ENCODE measurements around the gene CES4A.
A peak's percentile ranks its signal among the peaks of the same experiment; 100 is the strongest.
"Not testable (repeated sequence)": the region's sequence is repeated elsewhere in the genome, so short reads cannot be mapped to it uniquely, and the experiment has no call there.

The CES4A gene

DNA sequence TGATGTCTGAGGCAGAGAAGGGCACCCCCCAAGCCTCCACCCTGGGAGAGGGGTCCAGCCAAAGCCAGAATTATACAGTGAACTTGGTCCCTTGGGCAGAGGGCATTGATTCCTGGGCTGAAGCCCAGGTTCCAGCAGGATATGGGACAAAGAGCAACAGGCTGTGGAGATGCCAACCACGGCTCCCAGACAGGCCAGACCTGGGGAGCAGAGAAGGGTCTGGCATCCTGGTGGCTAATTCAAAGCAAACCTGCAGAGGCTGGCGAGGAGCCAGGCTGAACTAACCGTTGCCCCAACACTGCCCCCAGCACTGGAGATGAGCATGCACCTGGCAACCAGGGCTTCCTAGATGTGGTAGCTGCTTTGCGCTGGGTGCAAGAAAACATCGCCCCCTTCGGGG is 24.3 kb upstream of the CES4A start:
- H3K27me3 ChIP-seq (ENCODE audit: low read depth): no peaks in the 10 kb centered on the region
- H3K4me1 ChIP-seq: peaks cover 3% of the 10 kb centered on the region; the same call in 1 of the 2 replicates
- no peaks in the 10 kb centered on the region for H3K9me3 ChIP-seq
- no peak overlapping the region for H3K4me3 ChIP-seq
- DNase-seq (ENCODE audit: low spot score in 2 of 2): no peak
- H3K36me3 ChIP-seq (replicated peaks): no peaks in the 10 kb centered on the region
- in situ Hi-C loops (cut with MboI; ENCODE audit: low sequenced_read_pairs): no loop called here

DNA sequence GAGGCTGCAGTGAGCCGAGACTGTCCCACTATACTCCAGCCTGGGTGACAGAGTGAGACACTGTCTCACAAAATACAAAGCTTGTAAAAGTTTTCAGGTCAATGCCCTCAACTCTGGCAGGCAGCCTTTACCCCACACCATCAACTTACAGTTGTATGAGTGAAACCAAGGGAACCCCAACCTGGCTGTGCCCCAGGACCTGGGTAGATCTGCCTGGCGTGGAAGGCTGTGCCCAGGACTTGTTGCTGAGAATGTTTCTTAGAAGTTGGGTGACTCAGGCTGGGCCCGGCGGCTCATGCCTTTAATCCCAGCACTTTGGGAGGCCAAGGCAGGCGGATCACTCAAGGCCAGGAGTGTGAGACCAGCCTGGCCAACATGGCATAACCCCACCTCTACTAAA is 19.5 kb upstream of the CES4A start:
- Histone ChIP-seq H3K9me3 (no peaks in the 10 kb centered on the region), H3K27me3 (ENCODE audit: low read depth) (no peaks in the 10 kb centered on the region), H3K4me1 (no peaks in the 10 kb centered on the region), H3K4me3 (no peak overlapping the region), H3K36me3 (replicated peaks) (no peaks in the 10 kb centered on the region)
- no peak for DNase-seq (ENCODE audit: low spot score in 2 of 2)
- in situ Hi-C loops (cut with MboI; ENCODE audit: low sequenced_read_pairs): no loop called here

DNA sequence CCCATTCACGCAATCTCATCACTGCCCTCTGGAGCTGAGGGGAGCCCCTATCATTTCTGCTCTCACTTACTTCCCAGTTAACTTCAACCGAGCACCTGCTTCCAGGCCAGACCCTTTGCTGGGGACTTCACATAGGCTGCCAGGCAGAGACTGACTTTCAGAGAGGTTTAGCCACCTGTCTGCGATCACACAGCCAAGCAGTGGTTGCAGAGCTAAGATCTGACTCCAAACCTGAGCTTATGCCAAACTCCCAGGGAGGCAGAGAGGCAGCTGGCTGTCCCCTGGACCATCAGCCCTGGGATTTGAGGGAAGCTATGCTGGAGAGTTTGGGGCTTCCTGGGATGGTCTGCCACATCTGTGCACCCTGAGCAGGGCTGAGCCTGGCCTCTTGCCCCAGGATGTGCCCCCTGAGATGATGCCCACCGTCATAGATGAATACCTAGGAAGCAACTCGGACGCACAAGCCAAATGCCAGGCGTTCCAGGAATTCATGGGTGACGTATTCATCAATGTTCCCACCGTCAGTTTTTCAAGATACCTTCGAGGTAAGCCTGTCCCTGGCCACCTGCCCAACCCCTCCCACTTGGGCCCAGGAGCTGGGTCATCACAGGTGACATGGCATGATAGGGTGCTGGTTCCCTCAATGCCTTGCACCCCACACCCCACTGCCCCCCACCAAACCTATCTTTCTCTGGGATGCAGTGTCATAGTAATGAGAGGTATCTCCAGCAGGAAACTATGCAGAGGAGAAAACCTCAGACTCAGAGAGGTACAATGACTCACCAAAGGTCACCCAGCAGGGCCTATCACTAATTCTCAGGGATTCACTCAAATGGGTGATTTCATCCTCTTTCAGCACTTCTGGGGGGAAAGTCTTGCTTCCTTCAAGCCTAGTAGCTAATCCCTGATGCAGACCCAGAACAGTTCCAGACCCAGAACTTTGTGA is 17.3 kb upstream of the CES4A start:
- in situ Hi-C loops (cut with MboI; ENCODE audit: low sequenced_read_pairs): loop anchor here (10.0 kb wide), 2 partner anchors 184 to 494 kb away; partner anchors contain the start of genes B3GNT9, FBXL8 and TRADD
- H3K9me3 ChIP-seq: no peaks in the 10 kb centered on the region
- H3K36me3 ChIP-seq (replicated peaks): no peaks in the 10 kb centered on the region
- no peak overlapping the region for H3K4me3 ChIP-seq
- H3K4me1 ChIP-seq: peaks cover 8% of the 10 kb centered on the region
- no peak for DNase-seq (ENCODE audit: low spot score in 2 of 2)
- no peaks in the 10 kb centered on the region for H3K27me3 ChIP-seq (ENCODE audit: low read depth)

DNA sequence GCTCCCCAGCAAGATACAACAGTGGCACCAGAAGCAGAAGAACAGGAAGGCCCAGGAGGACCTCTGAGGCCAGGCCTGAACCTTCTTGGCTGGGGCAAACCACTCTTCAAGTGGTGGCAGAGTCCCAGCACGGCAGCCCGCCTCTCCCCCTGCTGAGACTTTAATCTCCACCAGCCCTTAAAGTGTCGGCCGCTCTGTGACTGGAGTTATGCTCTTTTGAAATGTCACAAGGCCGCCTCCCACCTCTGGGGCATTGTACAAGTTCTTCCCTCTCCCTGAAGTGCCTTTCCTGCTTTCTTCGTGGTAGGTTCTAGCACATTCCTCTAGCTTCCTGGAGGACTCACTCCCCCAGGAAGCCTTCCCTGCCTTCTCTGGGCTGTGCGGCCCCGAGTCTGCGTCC is 15.4 kb upstream of the CES4A start:
- H3K36me3 ChIP-seq (replicated peaks): no peaks in the 10 kb centered on the region
- in situ Hi-C loops (cut with MboI; ENCODE audit: low sequenced_read_pairs): loop anchor here (10.0 kb wide), 2 partner anchors 182 to 492 kb away; partner anchors contain the start of genes B3GNT9, FBXL8 and TRADD
- no peak overlapping the region for H3K4me3 ChIP-seq
- H3K9me3 ChIP-seq: no peaks in the 10 kb centered on the region
- H3K4me1 ChIP-seq: peaks cover 8% of the 10 kb centered on the region
- no peaks in the 10 kb centered on the region for H3K27me3 ChIP-seq (ENCODE audit: low read depth)
- peak in 1 of 2 experiments; percentile 36 for DNase-seq (ENCODE audit: low spot score in 2 of 2)

DNA sequence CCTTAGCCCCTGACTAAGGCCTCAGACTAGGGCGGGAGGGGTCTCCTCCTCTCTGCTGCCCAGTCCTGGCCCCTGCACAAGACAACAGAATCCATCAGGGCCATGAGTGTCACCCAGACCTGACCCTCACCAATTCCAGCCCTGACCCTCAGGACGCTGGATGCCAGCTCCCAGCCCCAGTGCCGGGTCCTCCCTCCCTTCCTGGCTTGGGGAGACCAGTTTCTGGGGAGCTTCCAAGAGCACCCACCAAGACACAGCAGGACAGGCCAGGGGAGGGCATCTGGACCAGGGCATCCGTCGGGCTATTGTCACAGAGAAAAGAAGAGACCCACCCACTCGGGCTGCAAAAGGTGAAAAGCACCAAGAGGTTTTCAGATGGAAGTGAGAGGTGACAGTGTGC is 14.7 kb upstream of the CES4A start:
- Histone ChIP-seq H3K4me3 (no peak overlapping the region), H3K9me3 (no peaks in the 10 kb centered on the region), H3K4me1 (peaks cover 8% of the 10 kb centered on the region), H3K36me3 (replicated peaks) (no peaks in the 10 kb centered on the region), H3K27me3 (ENCODE audit: low read depth) (no peaks in the 10 kb centered on the region)
- no peak for DNase-seq (ENCODE audit: low spot score in 2 of 2)
- in situ Hi-C loops (cut with MboI; ENCODE audit: low sequenced_read_pairs): loop anchor here (10.0 kb wide), 2 partner anchors 181 to 491 kb away; partner anchors contain the start of genes B3GNT9, FBXL8 and TRADD

DNA sequence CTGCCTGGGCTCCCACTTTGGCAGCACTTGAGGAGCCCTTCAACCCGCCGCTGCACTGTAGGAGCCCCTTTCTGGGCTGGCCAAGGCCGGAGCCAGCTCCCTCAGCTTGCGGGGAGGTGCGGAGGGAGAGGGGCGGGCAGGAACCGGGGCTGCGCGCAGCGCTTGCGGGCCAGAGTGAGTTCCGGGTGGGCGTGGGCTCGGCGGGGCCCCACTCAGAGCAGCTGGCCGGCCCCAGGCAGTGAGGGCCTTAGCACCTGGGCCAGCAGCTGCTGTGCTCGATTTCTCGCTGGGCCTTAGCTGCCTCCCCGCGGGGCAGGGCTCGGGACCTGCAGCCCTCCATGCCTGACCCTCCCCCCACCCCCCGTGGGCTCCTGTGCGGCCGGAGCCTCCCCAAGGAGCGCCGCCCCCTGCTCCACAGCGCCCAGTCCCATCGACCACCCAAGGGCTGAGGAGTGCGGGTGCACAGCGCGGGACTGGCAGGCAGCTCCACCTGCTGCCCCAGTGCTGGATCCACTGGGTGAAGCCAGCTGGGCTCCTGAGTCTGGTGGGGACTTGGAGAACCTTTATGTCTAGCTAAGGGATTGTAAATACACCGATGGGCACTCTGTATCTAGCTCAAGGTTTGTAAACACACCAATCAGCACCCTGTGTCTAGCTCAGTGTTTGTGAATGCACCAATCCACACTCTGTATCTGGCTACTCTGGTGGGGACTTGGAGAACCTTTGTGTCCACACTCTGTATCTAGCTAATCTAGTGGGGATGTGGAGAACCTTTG is 14.0 kb upstream of the CES4A start:
- not testable (repeated sequence) for H3K36me3 ChIP-seq (replicated peaks); DNase-seq (ENCODE audit: low spot score in 2 of 2)
- in situ Hi-C loops (cut with MboI; ENCODE audit: low sequenced_read_pairs): loop anchor here (10.0 kb wide), 2 partner anchors 180 to 490 kb away; partner anchors contain the start of genes B3GNT9, FBXL8 and TRADD

DNA sequence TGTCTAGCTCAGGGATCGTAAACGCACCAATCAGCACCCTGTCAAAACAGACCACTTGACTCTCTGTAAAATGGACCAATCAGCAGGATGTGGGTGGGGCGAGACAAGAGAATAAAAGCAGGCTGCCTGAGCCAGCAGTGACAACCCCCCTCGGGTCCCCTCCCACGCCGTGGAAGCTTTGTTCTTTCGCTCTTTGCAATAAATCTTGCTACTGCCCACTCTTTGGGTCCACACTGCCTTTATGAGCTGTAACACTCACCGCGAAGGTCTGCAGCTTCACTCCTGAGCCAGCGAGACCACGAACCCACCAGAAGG is 13.5 kb upstream of the CES4A start:
- not testable (repeated sequence) for H3K4me1 ChIP-seq; H3K36me3 ChIP-seq (replicated peaks); H3K9me3 ChIP-seq; H3K27me3 ChIP-seq (ENCODE audit: low read depth); H3K4me3 ChIP-seq
- DNase-seq (ENCODE audit: low spot score in 2 of 2): peak in 1 of 2 experiments; percentile 73
- in situ Hi-C loops (cut with MboI; ENCODE audit: low sequenced_read_pairs): loop anchor here (10.0 kb wide), 2 partner anchors 180 to 490 kb away; partner anchors contain the start of genes B3GNT9, FBXL8 and TRADD

More for the DNA sequence above, 14.0 kb upstream of the CES4A start:
- not testable (repeated sequence) for H3K9me3 ChIP-seq; H3K4me3 ChIP-seq; H3K27me3 ChIP-seq (ENCODE audit: low read depth); H3K4me1 ChIP-seq

DNA sequence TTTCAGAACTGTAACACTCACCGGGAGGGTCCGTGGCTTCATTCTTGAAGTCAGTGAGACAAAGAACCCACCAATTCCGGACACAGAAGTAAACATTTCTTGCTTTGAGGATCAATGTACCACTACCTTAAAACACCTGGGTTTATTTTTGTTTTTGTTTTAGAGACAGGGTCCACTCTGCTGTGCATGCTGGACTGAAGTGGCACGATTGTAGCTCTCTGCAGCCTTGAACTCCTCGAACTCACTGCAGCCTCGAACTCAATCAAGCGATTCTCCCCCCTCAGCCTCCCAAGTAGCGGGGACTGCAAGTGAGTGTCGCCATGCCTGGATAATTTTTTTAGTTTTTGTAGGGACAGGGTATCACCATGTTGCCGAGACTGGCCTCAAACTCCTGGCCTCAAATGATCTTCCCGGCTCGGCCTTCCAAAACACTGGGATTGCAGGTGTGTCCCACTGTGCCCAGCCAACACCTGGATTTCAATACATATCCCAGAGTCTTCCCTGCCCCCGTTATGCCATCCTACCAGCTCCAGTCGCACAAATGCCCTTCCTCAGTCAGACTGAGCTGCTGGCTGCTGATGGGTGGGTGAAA is 13.0 kb upstream of the CES4A start:
- no peaks in the 10 kb centered on the region for H3K9me3 ChIP-seq
- H3K4me3 ChIP-seq: no peak overlapping the region
- peaks cover 8% of the 10 kb centered on the region for H3K4me1 ChIP-seq
- in situ Hi-C loops (cut with MboI; ENCODE audit: low sequenced_read_pairs): loop anchor here (10.0 kb wide), 2 partner anchors 179 to 489 kb away; partner anchors contain the start of genes B3GNT9, FBXL8 and TRADD
- no peaks in the 10 kb centered on the region for H3K36me3 ChIP-seq (replicated peaks)
- H3K27me3 ChIP-seq (ENCODE audit: low read depth): no peaks in the 10 kb centered on the region
- DNase-seq (ENCODE audit: low spot score in 2 of 2): no peak

DNA sequence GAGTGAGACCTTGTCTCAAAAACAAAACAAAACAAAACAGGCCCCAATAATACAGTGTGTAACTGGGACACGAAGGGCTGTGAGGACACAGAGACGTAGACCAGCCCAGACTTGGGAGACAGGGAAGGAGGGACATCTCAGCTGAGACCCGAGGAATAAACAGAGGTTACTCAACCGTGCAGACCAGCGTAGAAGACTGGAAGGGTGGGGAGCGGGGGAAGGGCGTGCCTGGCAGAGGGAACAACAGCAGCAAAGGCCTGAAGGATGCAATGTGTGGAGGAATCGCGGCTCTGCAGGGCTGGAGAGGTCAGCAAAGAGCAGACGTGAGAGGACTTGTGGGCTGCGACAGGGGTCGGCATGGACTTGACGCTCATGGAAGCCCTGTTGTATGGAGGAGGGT is 11.6 kb upstream of the CES4A start:
- Histone ChIP-seq H3K4me1 (peaks cover 8% of the 10 kb centered on the region), H3K27me3 (ENCODE audit: low read depth) (no peaks in the 10 kb centered on the region), H3K9me3 (no peaks in the 10 kb centered on the region), H3K4me3 (no peak overlapping the region), H3K36me3 (replicated peaks) (no peaks in the 10 kb centered on the region)
- in situ Hi-C loops (cut with MboI; ENCODE audit: low sequenced_read_pairs): loop anchor here (10.0 kb wide), 2 partner anchors 178 to 488 kb away; partner anchors contain the start of genes B3GNT9, FBXL8 and TRADD
- DNase-seq (ENCODE audit: low spot score in 2 of 2): no peak

DNA sequence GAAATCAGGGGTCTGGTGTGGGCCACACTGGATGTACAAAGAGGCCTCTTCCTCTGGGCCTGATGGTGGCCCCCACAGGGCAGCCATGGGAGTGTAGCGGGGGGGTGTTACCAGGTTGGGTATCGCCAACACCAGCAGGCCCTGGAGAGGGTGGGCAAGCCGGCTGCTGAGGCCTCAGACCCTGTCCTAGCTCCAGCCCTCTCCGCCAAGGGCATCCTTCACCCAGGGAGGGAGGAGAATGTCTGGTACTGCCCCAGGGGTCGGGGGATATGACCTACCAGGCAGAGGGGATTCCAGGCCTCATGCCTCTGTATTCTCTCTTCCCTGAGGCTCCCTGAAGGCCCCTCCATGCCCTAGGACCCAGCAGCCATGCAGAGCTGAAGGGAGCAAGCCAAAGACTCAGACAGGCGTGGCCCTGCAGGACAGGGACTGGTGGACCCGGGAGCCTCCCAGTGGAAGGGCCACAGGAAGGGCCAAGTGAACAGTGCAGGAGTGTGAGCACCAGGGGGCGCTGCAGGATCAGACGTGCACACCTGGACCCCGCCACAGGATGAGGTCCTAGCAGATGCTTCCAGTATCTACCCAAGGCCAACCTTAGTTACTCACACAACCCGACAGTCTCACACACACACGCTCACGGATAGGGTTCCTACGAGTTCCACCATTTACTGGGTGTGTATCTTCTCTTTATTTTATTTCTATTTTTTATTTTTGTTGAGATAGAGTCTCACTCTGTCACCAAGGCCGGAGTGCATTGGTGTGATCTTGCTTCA is 10.9 kb upstream of the CES4A start:
- DNase-seq (ENCODE audit: low spot score in 2 of 2): peak; percentile 78 to 95
- Histone ChIP-seq H3K9me3 (no peaks in the 10 kb centered on the region), H3K4me3 (no peak overlapping the region), H3K27me3 (ENCODE audit: low read depth) (no peaks in the 10 kb centered on the region), H3K4me1 (peaks cover 8% of the 10 kb centered on the region), H3K36me3 (replicated peaks) (no peaks in the 10 kb centered on the region)
- in situ Hi-C loops (cut with MboI; ENCODE audit: low sequenced_read_pairs): loop anchor here (10.0 kb wide), 2 partner anchors 177 to 487 kb away; partner anchors contain the start of genes B3GNT9, FBXL8 and TRADD

DNA sequence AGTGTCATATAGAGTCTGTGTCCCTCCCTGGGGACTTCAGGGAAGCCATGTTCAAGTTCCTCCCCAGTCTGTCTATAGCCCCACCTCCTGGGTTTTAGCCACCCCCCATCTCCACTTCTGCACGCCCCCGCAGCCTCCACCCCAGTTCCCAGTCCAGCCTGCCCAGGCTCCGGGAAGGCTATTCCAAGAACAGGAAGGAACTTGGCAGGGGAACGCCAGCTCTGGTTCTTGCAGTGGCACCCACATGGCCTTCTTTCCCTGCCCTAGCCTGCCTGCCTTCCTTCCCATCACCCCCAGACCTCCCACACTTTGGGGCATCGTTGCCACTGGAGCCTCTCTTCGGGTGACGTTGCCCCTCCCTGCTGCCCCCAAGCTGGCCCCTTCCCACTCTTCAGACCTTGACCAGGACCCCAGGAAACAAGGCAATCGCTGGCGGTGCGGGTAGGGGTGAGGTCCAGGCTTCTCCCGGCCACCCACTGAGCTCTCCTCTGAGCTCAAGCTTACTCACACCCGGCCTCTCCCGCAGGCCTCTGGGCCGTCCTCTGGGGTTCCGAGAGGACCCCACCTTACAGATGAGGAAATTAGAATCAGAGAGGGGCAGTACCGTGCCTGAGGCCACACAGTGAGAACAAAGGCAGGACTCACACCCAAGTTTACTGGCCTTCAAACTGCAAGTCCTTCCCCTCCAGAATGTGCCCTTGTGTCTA is 9.2 kb upstream of the CES4A start:
- Histone ChIP-seq H3K4me3 (no peak overlapping the region), H3K9me3 (no peaks in the 10 kb centered on the region), H3K36me3 (replicated peaks) (no peaks in the 10 kb centered on the region), H3K4me1 (peaks cover 8% of the 10 kb centered on the region), H3K27me3 (ENCODE audit: low read depth) (no peaks in the 10 kb centered on the region)
- in situ Hi-C loops (cut with MboI; ENCODE audit: low sequenced_read_pairs): loop anchor here (10.0 kb wide), 2 partner anchors 176 to 486 kb away; partner anchors contain the start of genes B3GNT9, FBXL8 and TRADD
- DNase-seq (ENCODE audit: low spot score in 2 of 2): peak in 1 of 2 experiments; percentile 2

DNA sequence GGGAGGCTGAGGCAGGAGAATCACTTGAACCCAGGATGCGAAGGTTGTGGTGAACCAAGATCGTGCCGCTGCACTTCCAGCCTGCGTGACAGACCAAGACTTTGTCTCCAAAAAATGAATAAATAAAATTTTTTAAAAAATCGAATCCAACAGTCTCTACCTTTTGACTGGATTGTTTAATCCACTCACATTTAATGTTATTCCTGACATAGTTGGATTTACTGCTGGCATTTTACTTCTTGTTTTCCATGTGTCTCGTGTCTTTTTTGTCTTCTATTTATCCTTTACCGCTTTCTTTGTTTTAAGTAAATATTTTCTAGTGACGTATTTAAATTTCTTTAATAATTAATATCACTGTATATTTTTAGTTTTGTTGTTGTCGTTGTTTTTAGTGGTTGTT is 5.4 kb upstream of the CES4A start:
- DNase-seq (ENCODE audit: low spot score in 2 of 2): peak in 1 of 2 experiments; percentile 1
- no peaks in the 10 kb centered on the region for H3K27me3 ChIP-seq (ENCODE audit: low read depth)
- H3K36me3 ChIP-seq (replicated peaks): no peaks in the 10 kb centered on the region
- in situ Hi-C loops (cut with MboI; ENCODE audit: low sequenced_read_pairs): no loop called here
- H3K4me1 ChIP-seq: no peaks in the 10 kb centered on the region
- H3K9me3 ChIP-seq: no peaks in the 10 kb centered on the region
- no peak overlapping the region for H3K4me3 ChIP-seq
